Measurements from ENCODE around the gene SRF. TPM values are rescaled to one million over a fixed set of nuclear protein-coding genes. Genes with fewer than 3 reads are reported as not detected.

Gene SRF
- total RNA-seq, 2 donors from 2014 or later = 56.8 to 70.4 TPM

DNA sequence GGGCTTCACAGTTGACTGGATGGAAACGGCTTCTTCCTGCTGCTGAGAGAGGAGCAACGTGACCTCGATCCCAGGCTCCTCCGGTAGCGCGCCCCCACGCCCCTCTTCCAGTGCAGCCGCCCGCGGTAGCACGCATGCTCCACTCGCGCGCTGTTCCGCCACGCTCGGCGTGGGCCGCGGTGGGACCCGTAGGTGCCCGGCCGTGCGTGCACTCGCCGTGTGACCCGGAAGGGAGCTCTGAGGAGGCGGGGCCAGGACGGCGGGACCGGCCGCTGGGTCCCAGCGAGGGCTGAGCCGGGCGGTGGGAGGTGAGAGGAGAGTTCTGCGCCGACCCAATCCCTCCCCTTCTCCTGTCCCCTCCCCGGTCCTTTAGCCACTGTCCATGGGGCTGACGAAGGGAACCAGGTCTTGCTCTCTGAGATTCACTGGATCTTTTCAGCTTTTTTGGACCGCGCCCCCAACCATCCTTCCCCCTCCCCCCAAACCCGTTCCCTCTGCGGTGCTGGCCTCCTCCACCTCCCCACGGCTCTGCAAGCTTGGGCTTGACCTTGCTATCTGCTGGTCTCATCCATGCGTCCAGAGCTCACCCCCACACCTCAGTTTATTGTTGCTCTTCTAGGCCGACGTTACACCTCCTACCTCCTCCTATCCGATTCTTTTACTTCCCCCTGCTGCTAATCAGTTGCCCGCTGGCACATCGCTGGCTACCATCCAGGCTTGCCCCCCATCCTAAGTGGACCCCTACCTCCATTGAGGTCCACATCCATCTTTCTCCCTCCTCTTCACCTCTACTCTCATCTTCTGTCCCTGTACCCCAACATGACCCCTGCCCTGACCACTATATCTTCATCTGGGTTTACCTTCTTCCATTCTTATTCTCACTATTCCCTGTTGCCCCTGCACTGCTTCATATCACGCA is 11.1 kb downstream of the SRF start, which contains the start of gene CUL9:
Gene CUL9 (plus strand): TSS at position 255 of the 919 bp plus-strand sequence. CDS start 2,115 bp downstream, outside the sequence.
- Mint-ChIP-seq H3K4me3 (peak within 1 kb of the TSS; percentile 99), H3K4me1 (ENCODE audit: low read depth in 2 of 2) (peaks cover 30 to 41% of the 10 kb centered on the region in 2 donors), H3K9me3 (no peaks in the 10 kb centered on the region), H3K36me3 (peaks cover 7% of the 10 kb centered on the region), H3K27me3 (no peaks in the 10 kb centered on the region), H3K27ac (peak within 1 kb of the TSS; percentile 85 to 89)
- DNase-seq (ENCODE audit: low spot score) = peak; percentile 88
- ATAC-seq = peak; percentile 98 to 99

DNA sequence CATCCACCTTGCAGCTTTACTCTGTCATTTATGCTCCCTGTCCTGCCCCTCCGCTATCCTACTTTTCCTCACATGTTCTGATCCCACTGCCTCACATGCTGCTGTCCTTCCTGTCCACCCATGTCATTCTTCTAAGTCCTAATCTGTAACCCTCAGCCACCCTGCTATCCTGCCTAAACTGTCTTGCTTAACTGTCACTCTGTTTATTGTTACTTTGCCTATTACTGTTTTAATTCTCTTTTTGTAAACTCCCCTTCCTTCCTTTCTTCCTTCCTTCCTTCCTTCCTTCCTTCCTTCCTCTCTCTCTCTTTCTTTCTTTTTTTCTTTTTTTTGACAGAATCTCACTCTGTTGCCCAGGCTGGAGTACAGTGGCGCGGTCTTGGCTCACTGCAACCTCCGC is 12.4 kb downstream of the SRF start:
- H3K4me1 Mint-ChIP-seq (ENCODE audit: low read depth in 2 of 2) = peaks cover 30 to 41% of the 10 kb centered on the region in 2 donors
- peaks cover 7% of the 10 kb centered on the region for H3K36me3 Mint-ChIP-seq
- ATAC-seq (no peak), DNase-seq (ENCODE audit: low spot score) (no peak)
- H3K9me3 Mint-ChIP-seq = no peaks in the 10 kb centered on the region
- peak overlapping the region; percentile 85 to 89 for H3K27ac Mint-ChIP-seq
- H3K4me3 Mint-ChIP-seq = peak overlapping the region; percentile 99
- no peaks in the 10 kb centered on the region for H3K27me3 Mint-ChIP-seq

DNA sequence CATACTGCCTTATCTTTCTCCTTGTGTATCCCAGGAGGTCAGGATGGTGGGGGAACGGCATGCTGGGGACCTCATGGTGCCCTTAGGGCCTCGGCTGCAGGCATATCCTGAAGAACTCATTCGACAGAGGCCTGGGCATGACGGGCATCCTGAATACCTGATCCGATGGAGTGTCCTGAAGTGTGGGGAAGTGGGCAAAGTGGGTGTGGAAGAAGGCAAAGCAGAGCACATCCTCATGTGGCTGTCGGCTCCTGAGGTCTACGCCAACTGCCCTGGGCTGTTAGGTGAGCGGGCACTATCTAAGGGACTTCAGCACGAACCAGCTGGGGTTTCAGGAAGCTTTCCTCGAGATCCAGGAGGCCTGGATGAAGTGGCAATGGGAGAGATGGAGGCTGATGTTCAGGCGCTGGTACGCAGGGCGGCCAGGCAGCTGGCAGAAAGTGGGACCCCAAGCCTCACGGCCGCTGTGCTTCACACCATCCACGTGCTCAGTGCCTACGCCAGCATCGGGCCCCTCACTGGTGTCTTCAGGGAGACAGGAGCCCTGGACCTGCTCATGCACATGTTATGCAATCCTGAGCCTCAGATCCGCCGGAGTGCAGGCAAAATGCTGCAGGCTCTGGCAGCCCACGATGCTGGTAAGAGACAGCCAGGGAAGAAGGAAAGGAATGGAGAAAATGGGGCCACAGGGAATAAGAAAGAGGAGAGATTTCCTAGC is 13.4 kb downstream of the SRF start:
- H3K4me1 Mint-ChIP-seq (ENCODE audit: low read depth in 2 of 2) = peaks cover 30 to 41% of the 10 kb centered on the region in 2 donors
- H3K27ac Mint-ChIP-seq = peak overlapping the region in 1 of 2 donors; percentile 15
- peaks cover 7% of the 10 kb centered on the region for H3K36me3 Mint-ChIP-seq
- H3K27me3 Mint-ChIP-seq = no peaks in the 10 kb centered on the region
- ATAC-seq (no peak), DNase-seq (ENCODE audit: low spot score) (no peak)
- H3K9me3 Mint-ChIP-seq = no peaks in the 10 kb centered on the region
- H3K4me3 Mint-ChIP-seq = peak overlapping the region; percentile 99

DNA sequence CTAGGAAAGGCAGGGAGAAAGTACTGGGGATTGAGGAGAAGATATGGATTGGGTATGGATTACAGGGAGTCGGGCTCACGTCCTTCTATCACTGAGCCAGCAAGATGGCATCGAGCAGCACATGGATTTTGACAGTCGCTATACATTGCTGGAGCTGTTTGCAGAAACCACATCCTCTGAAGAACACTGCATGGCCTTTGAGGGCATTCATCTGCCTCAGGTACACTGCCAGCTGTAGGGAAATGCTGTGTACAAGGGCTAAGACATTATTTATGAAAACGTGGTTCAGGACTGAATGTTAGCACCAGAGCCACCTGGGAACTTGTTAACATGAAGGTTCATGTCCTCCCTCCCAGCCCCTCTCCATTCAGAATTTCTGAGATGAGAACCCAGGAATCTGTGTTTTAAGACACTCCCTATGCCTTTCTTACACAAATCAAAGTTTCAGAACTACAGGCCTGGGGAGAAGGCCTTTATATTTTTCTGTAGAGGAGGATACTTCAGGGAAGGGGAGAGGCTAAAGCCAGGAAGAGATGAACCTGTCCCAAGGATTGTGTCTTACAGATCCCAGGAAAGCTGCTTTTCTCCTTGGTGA is 14.4 kb downstream of the SRF start:
- Mint-ChIP-seq H3K4me3 (no peak overlapping the region), H3K27ac (peak overlapping the region in 1 of 2 donors; percentile 13), H3K36me3 (peaks cover 7% of the 10 kb centered on the region), H3K4me1 (ENCODE audit: low read depth in 2 of 2) (peaks cover 30 to 41% of the 10 kb centered on the region in 2 donors), H3K27me3 (no peaks in the 10 kb centered on the region), H3K9me3 (no peaks in the 10 kb centered on the region)
- ATAC-seq (no peak), DNase-seq (ENCODE audit: low spot score) (no peak)

DNA sequence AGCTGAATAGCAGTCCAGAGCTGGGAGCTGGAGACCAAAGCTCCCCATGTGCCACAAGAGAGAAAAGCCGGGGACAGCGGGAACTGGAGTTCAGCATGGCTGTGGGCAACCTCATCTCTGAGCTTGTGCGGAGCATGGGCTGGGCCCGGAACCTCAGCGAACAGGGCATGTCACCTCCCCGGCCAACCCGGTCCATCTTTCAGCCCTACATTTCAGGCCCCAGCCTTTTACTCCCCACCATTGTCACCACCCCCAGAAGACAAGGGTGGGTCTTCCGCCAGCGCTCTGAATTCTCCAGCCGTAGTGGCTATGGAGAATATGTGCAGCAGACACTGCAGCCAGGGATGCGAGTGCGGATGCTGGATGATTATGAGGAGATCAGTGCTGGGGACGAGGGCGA is 14.9 kb downstream of the SRF start:
- H3K36me3 Mint-ChIP-seq = peaks cover 7% of the 10 kb centered on the region
- DNase-seq (ENCODE audit: low spot score) (no peak), ATAC-seq (no peak)
- no peak overlapping the region for H3K4me3 Mint-ChIP-seq
- H3K4me1 Mint-ChIP-seq (ENCODE audit: low read depth in 2 of 2) = peaks cover 32 to 38% of the 10 kb centered on the region in 2 donors
- no peak overlapping the region for H3K27ac Mint-ChIP-seq
- H3K27me3 Mint-ChIP-seq = no peaks in the 10 kb centered on the region
- H3K9me3 Mint-ChIP-seq = no peaks in the 10 kb centered on the region

DNA sequence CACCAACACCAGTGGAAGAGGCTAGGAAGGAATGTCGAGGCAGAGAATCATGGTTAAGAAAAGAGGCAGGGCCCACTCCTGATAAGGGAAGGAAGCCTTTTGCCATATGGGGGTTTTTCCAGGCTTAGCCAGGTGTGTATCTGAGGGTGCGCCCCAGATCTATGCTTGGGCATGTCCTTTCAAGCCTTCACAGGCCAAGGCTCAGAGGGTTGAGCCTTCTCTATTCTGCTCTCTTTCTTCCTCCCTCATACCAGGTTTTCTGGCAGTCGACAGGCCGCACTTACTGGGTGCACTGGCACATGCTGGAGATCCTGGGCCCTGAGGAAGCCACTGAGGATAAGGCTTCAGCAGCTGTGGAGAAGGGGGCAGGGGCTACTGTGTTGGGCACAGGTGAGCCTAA is 15.6 kb downstream of the SRF start:
- H3K4me1 Mint-ChIP-seq (ENCODE audit: low read depth in 2 of 2) = peaks cover 26 to 32% of the 10 kb centered on the region in 2 donors
- H3K36me3 Mint-ChIP-seq = peaks cover 7% of the 10 kb centered on the region
- DNase-seq (ENCODE audit: low spot score) (no peak), ATAC-seq (no peak)
- no peak overlapping the region for H3K27ac Mint-ChIP-seq
- no peak overlapping the region for H3K4me3 Mint-ChIP-seq
- no peaks in the 10 kb centered on the region for H3K9me3 Mint-ChIP-seq
- H3K27me3 Mint-ChIP-seq = no peaks in the 10 kb centered on the region

DNA sequence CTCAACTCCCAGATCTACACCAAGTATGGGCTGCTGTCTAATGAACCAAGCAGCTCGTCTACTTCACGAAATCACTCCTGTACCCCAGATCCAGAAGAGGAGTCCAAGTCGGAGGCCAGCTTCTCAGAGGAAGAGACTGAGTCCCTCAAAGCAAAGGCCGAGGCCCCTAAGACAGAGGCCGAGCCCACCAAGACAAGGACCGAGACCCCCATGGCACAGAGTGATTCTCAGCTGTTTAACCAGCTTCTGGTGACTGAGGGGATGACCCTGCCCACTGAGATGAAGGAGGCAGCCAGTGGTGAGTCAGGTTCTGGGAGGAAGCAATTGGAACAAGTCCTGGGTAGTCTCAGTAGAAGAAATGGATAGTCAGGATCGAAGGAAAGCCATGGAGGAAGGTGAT is 16.8 kb downstream of the SRF start:
- ATAC-seq (no peak), DNase-seq (ENCODE audit: low spot score) (no peak)
- H3K36me3 Mint-ChIP-seq = peaks cover 2% of the 10 kb centered on the region
- H3K27ac Mint-ChIP-seq = no peak overlapping the region
- no peak overlapping the region for H3K4me3 Mint-ChIP-seq
- peaks cover 21 to 26% of the 10 kb centered on the region in 2 donors for H3K4me1 Mint-ChIP-seq (ENCODE audit: low read depth in 2 of 2)
- H3K27me3 Mint-ChIP-seq = no peaks in the 10 kb centered on the region
- no peaks in the 10 kb centered on the region for H3K9me3 Mint-ChIP-seq

DNA sequence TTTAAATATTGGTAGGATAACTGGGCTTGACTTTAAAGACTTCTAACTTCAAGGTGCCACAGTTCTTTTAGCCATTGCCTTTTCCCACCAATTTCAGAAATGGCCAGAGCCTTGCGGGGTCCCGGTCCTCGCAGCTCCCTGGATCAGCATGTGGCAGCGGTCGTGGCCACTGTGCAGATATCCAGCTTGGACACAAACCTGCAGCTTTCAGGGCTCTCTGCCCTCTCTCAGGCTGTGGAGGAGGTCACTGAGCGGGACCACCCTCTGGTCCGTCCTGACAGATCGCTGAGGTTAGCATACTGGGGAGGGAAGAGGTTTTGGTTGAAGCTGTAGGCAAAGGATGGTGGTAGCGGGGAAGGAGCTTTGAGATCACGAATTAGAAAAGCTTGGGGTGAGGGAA is 17.4 kb downstream of the SRF start:
- Mint-ChIP-seq H3K27me3 (no peaks in the 10 kb centered on the region), H3K4me3 (no peak overlapping the region), H3K36me3 (peaks cover 6% of the 10 kb centered on the region), H3K9me3 (no peaks in the 10 kb centered on the region), H3K4me1 (ENCODE audit: low read depth in 2 of 2) (peaks cover 15 to 20% of the 10 kb centered on the region in 2 donors), H3K27ac (no peak overlapping the region)
- DNase-seq (ENCODE audit: low spot score) (no peak), ATAC-seq (no peak)

DNA sequence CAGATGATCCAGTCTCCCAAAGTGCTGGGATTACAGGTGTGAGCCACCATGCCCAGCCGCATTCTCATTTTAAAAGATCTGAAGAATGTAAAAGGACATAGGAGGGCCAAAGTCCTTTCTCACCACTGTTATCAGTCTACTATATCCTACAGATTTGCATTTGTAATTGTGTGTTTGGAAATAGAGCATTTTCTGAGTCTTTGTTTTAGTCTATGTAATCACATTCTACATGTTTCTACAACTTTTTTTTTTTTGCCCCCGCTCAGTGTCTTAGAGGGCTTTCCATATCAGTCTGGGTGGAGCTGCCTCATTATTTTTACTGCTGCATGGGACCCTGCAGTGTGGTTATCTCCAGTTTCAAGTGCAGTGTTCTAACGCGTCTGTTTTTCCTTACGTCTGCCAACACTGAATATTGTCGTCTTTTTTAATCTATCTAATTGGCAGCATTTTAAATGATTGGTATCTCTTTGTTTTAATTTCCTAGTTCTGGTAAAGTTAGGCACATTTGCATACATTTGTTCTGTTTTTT is 18.8 kb downstream of the SRF start:
- H3K4me3 Mint-ChIP-seq = no peak overlapping the region
- H3K4me1 Mint-ChIP-seq (ENCODE audit: low read depth in 2 of 2) = peaks cover 6 to 8% of the 10 kb centered on the region in 2 donors
- no peaks in the 10 kb centered on the region for H3K9me3 Mint-ChIP-seq
- no peak for DNase-seq (ENCODE audit: low spot score)
- H3K36me3 Mint-ChIP-seq = peaks cover 8% of the 10 kb centered on the region
- no peaks in the 10 kb centered on the region for H3K27me3 Mint-ChIP-seq
- H3K27ac Mint-ChIP-seq = no peak overlapping the region
- no peak for ATAC-seq

DNA sequence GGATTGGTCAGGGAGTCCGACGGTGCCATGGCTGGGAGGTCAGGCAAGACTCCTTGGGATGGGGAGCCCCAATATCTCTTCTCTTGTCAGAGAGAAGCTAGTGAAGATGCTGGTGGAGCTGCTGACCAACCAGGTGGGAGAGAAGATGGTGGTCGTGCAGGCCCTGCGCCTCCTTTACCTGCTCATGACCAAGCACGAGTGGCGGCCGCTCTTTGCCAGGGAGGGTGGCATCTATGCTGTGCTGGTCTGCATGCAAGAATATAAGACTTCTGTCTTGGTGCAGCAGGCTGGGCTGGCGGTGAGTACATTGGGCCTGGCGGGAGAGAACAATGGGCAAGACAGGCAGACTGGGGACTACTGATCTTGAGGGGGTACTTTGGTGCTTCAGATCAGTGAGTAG is 21.8 kb downstream of the SRF start:
- Mint-ChIP-seq H3K9me3 (no peaks in the 10 kb centered on the region), H3K27ac (no peak overlapping the region), H3K4me1 (ENCODE audit: low read depth in 2 of 2) (peaks cover 0 to 7% of the 10 kb centered on the region in 2 donors), H3K27me3 (no peaks in the 10 kb centered on the region), H3K36me3 (peaks cover 18% of the 10 kb centered on the region), H3K4me3 (no peak overlapping the region)
- DNase-seq (ENCODE audit: low spot score) (no peak), ATAC-seq (no peak)

DNA sequence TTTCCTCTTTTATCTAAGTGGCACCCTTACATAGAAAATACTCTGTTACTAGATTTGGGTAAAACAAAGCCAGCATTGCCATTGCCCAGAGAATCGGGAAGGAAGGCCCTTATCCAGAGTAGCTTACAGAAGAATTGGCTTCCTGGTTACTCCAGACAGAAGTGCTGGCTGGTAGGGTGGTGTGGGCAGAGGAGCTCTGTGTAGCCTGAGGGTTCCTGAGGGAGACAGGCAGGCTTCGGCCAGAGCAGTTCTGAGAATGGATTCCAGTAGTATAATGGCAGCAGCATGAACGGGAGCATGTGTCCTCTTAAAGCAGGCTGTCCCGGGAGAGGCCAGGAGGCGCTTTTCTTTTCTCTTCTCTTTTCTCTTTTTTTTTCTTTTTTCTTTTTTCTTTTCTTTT is 22.9 kb downstream of the SRF start:
- ATAC-seq (no peak), DNase-seq (ENCODE audit: low spot score) (no peak)
- Mint-ChIP-seq H3K27ac (no peak overlapping the region), H3K36me3 (peaks cover 18% of the 10 kb centered on the region), H3K9me3 (no peaks in the 10 kb centered on the region), H3K4me3 (no peak overlapping the region), H3K4me1 (ENCODE audit: low read depth in 2 of 2) (peaks cover 0 to 7% of the 10 kb centered on the region in 2 donors), H3K27me3 (no peaks in the 10 kb centered on the region)

DNA sequence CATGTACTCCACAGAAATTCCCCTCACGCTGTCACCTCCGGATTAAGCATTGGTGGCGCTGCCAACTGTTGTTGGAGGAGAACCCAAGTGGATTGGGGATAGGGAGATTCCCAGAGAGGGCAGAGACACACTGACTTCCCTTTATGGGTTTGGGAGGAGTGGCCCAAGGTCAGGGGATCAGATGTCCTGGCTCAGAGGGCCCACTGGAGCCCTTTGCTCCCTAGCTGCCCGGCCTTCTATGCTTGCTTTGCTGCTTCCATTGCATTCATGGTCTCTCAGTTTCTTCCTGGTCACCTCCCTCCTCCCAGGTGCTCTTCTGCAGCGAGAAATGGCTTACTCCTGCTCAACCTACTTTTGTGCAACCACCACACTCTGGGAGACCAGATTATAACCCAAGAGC is 25.3 kb downstream of the SRF start:
- no peak for ATAC-seq
- peak overlapping the region in 1 of 2 donors; percentile 23 for H3K27ac Mint-ChIP-seq
- no peaks in the 10 kb centered on the region for H3K27me3 Mint-ChIP-seq
- peaks cover 0 to 4% of the 10 kb centered on the region in 2 donors for H3K4me1 Mint-ChIP-seq (ENCODE audit: low read depth in 2 of 2)
- no peaks in the 10 kb centered on the region for H3K9me3 Mint-ChIP-seq
- H3K36me3 Mint-ChIP-seq = peaks cover 23% of the 10 kb centered on the region
- no peak for DNase-seq (ENCODE audit: low spot score)
- no peak overlapping the region for H3K4me3 Mint-ChIP-seq

DNA sequence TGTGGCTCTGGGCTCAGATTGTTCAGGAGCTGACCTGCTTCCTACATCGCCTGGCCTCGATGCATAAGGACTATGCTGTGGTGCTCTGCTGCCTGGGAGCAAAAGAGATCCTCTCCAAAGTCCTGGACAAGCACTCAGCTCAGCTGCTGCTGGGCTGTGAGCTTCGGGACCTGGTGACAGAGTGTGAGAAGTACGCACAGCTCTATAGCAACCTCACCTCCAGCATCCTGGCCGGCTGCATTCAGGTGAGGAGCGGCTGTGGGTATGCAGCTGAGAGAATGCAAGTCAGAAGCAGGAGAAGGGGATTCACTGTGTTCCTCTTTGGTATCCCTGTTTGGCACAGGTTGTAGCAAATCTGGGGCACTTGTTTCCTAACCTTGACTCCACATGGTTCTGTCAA is 28.8 kb downstream of the SRF start:
- no peak for ATAC-seq
- H3K36me3 Mint-ChIP-seq = peaks cover 15% of the 10 kb centered on the region
- no peaks in the 10 kb centered on the region for H3K9me3 Mint-ChIP-seq
- H3K27me3 Mint-ChIP-seq = no peaks in the 10 kb centered on the region
- H3K27ac Mint-ChIP-seq = no peak overlapping the region
- H3K4me1 Mint-ChIP-seq (ENCODE audit: low read depth in 2 of 2) = peaks cover 0 to 4% of the 10 kb centered on the region in 2 donors
- no peak overlapping the region for H3K4me3 Mint-ChIP-seq
- no peak for DNase-seq (ENCODE audit: low spot score)

All from natural killer cell treated with Interleukin-12 subunit alpha and Interleukin-12 subunit beta and Interleukin-15 and Interleukin-18, amount 100 ng/mL, for 72 hours (primary cell).